A549 (cell line): ENCODE data around the gene OPA1.

Experiments
- CHD4 ChIP-seq: fragments of 200-600 bp; sonication (generic); IDR thresholded peaks from 2 replicates; pipeline ENCODE4 v1.6.1; 2016; ENCODE audit warnings: antibody characterized with exemption, mild to moderate bottlenecking, borderline replicate concordance
- MAFK ChIP-seq: fragments of 450-650 bp; IDR thresholded peaks from 2 replicates; pipeline ENCODE4 v1.6.1; 2014; ENCODE audit not compliant: partially characterized antibody
- TF ChIP-seq, protein P1 (sequence below): fragments of >200 bp; sonication (Bioruptor Twin); formaldehyde crosslinking; IDR thresholded peaks from 3 replicates; pipeline ENCODE4 v1.5.1; 2016

- no peak for TF ChIP-seq MAFK
- no peak for TF ChIP-seq CHD4
- TF ChIP-seq, protein P1, sequence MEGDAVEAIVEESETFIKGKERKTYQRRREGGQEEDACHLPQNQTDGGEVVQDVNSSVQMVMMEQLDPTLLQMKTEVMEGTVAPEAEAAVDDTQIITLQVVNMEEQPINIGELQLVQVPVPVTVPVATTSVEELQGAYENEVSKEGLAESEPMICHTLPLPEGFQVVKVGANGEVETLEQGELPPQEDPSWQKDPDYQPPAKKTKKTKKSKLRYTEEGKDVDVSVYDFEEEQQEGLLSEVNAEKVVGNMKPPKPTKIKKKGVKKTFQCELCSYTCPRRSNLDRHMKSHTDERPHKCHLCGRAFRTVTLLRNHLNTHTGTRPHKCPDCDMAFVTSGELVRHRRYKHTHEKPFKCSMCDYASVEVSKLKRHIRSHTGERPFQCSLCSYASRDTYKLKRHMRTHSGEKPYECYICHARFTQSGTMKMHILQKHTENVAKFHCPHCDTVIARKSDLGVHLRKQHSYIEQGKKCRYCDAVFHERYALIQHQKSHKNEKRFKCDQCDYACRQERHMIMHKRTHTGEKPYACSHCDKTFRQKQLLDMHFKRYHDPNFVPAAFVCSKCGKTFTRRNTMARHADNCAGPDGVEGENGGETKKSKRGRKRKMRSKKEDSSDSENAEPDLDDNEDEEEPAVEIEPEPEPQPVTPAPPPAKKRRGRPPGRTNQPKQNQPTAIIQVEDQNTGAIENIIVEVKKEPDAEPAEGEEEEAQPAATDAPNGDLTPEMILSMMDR: no peak
Observed at GRCh38 chr3:193545304-193545703, 47.7 kb upstream of the OPA1 start.
